NOMO-1 (cell line): ENCODE results near the gene PTGDS.

ENCODE experiments used
- DNase-seq, 2 experiments: peaks; one replicate each; lab custom pipeline; 2025; ENCODE audit not compliant: unreplicated experiment in 2 of 2; lab: John Stamatoyannopoulos, UW

PTGDS gene

GRCh38 chr9:136957461-136957860 is 19.8 kb upstream of the PTGDS start:
- no peak for DNase-seq

- DNase-seq = no peak
These were observed 19.4 kb upstream of the PTGDS start for GRCh38 chr9:136957901-136958300.

- DNase-seq = no peak
These were observed 18.8 kb upstream of the PTGDS start for GRCh38 chr9:136958473-136958872.

GRCh38 chr9:136958898-136959850 is 18.1 kb upstream of the PTGDS start:
- DNase-seq = no peak

- DNase-seq = no peak
These were observed 16.9 kb upstream of the PTGDS start for GRCh38 chr9:136960212-136960937.

- DNase-seq = no peak
These were observed 16.4 kb upstream of the PTGDS start for GRCh38 chr9:136960938-136961275.

- no peak for DNase-seq
These were observed 15.8 kb upstream of the PTGDS start for GRCh38 chr9:136961279-136962065.

GRCh38 chr9:136962163-136962562 is 15.1 kb upstream of the PTGDS start:
- DNase-seq = no peak

- no peak for DNase-seq
These were observed 14.5 kb upstream of the PTGDS start for GRCh38 chr9:136962701-136963248.

GRCh38 chr9:136963341-136963740 is 14.0 kb upstream of the PTGDS start:
- DNase-seq = no peak

- no peak for DNase-seq
These were observed 13.6 kb upstream of the PTGDS start for GRCh38 chr9:136963751-136964150.

- DNase-seq = no peak
These were observed 13.1 kb upstream of the PTGDS start for GRCh38 chr9:136964171-136964689.

- no peak for DNase-seq
These were observed 12.4 kb upstream of the PTGDS start for GRCh38 chr9:136964833-136965422.

GRCh38 chr9:136965771-136966484 is 11.4 kb upstream of the PTGDS start:
- DNase-seq = no peak

- DNase-seq = no peak
These were observed 8.8 kb upstream of the PTGDS start for GRCh38 chr9:136968333-136969127.

GRCh38 chr9:136969150-136969549 is 8.2 kb upstream of the PTGDS start:
- no peak for DNase-seq

- no peak for DNase-seq
These were observed 7.5 kb upstream of the PTGDS start for GRCh38 chr9:136969774-136970173.

GRCh38 chr9:136970361-136970760 is 6.9 kb upstream of the PTGDS start:
- DNase-seq = no peak

GRCh38 chr9:136971746-136972145 is 5.6 kb upstream of the PTGDS start:
- DNase-seq = no peak
